SK-N-SH (cell line): ENCODE results near the gene TTF2. TPM values are rescaled to one million over a fixed set of nuclear protein-coding genes. Genes with fewer than 3 reads are reported as not detected.

Source experiments
- CTCF ChIA-PET: fragments of 300-600, 350-600 bp; formaldehyde crosslinking; extraction: SDS; loops from one replicate; lab custom pipeline; 2021; lab: Yijun Ruan, JAX
- POLR2A ChIA-PET: fragments of 350-600 bp; sonication (Branson Sonifier 250); formaldehyde crosslinking; extraction: SDS; loops from one replicate; lab custom pipeline; 2020; ENCODE audit warnings: antibody characterized with exemption, inconsistent platforms; lab: Yijun Ruan, JAX
- DNase-seq: peaks from one replicate; pipeline ENCODE4 v3.0.0; 2012
- H2AFZ ChIP-seq: fragments of 200-600 bp; sonication (generic); 2 replicates; pipeline ENCODE4 v1.8.1; 2016; ENCODE audit warnings: antibody characterized with exemption, mild to moderate bottlenecking, low read depth
- H3F3A ChIP-seq: fragments of 200-600 bp; sonication (generic); replicated peaks from 2 replicates; pipeline ENCODE3; 2016; ENCODE audit warnings: antibody characterized with exemption, mild to moderate bottlenecking; ENCODE audit not compliant: insufficient read depth
- H3K27ac ChIP-seq, 2 experiments: fragments of 200-500 bp in 1 of 2; fragments of 200-600 bp in 1 of 2; sonication (Bioruptor generic) in 1 of 2; sonication (generic), shearing (Covaris generic) in 1 of 2; 2 replicates each; pipeline versions ENCODE4 v1.5.1 to v1.6.1; 2014 to 2016; ENCODE audit warnings: low read depth in 2 of 2, inconsistent platforms in 1 of 2, low read length in 1 of 2, mild to moderate bottlenecking in 1 of 2, mixed read lengths in 1 of 2
- H3K27me3 ChIP-seq: fragments of 200-600 bp; sonication (generic), shearing (Covaris generic); 2 replicates; pipeline ENCODE4 v1.6.1; 2016; ENCODE audit warnings: mixed run types; ENCODE audit not compliant: insufficient read depth
- H3K36me3 ChIP-seq, 2 experiments: fragments of 200-500 bp in 1 of 2; fragments of 200-600 bp in 1 of 2; sonication (Bioruptor generic) in 1 of 2; sonication (generic) in 1 of 2; replicated peaks in 1 of 2; 2 replicates each; pipeline versions ENCODE3 to v1.5.1; 2014 to 2016; ENCODE audit warnings: low read length in 1 of 2, mild to moderate bottlenecking in 1 of 2; ENCODE audit not compliant: insufficient read depth in 2 of 2, control insufficient read depth in 1 of 2
- H3K4me1 ChIP-seq, 2 experiments: fragments of 200-500 bp in 1 of 2; fragments of 200-600 bp in 1 of 2; sonication (Bioruptor generic) in 1 of 2; sonication (generic), shearing (Covaris generic) in 1 of 2; 2 replicates each; pipeline versions ENCODE4 v1.5.1 to v1.6.1; 2014 to 2016; ENCODE audit warnings: low read depth in 1 of 2, low read length in 1 of 2, mixed run types in 1 of 2; ENCODE audit not compliant: insufficient read depth in 2 of 2, control insufficient read depth in 1 of 2
- H3K4me2 ChIP-seq: fragments of 200-600 bp; sonication (generic), shearing (Covaris generic); 2 replicates; pipeline ENCODE4 v1.6.1; 2017; ENCODE audit warnings: mixed run types
- H3K4me3 ChIP-seq, 2 experiments: fragments of 200-500 bp in 1 of 2; fragments of 200-600 bp in 1 of 2; sonication (Bioruptor generic) in 1 of 2; sonication (generic), shearing (Covaris generic) in 1 of 2; 2 replicates each; pipeline versions ENCODE4 v1.5.1 to v1.8.1; 2014 to 2016; ENCODE audit warnings: low read depth in 2 of 2, inconsistent platforms in 1 of 2, low read length in 1 of 2, mild to moderate bottlenecking in 1 of 2, mixed read lengths in 1 of 2, moderate library complexity in 1 of 2
- H3K79me2 ChIP-seq: fragments of 200-600 bp; sonication (generic); 2 replicates; pipeline ENCODE4 v1.8.1; 2017; ENCODE audit warnings: mild to moderate bottlenecking; ENCODE audit not compliant: insufficient read depth
- H3K9ac ChIP-seq: fragments of 200-600 bp; sonication (generic); 2 replicates; pipeline ENCODE4 v1.6.1; 2017; ENCODE audit warnings: mixed run types
- H3K9me2 ChIP-seq: fragments of 200-600 bp; sonication (generic); 2 replicates; pipeline ENCODE4 v1.6.1; 2017; ENCODE audit warnings: mixed run types
- H3K9me3 ChIP-seq: fragments of 200-600 bp; sonication (generic); 2 replicates; pipeline ENCODE4 v1.6.1; 2017; ENCODE audit warnings: mixed run types, mild to moderate bottlenecking, moderate library complexity
- H4K20me1 ChIP-seq: fragments of 200-600 bp; sonication (generic); 2 replicates; pipeline ENCODE4 v1.6.1; 2017; ENCODE audit warnings: mild to moderate bottlenecking, mixed run types; ENCODE audit not compliant: insufficient read depth
- CTCF ChIP-seq: fragments of 200-600 bp; sonication (generic); IDR thresholded peaks from 2 replicates; pipeline ENCODE4 v1.6.1; 2017; ENCODE audit warnings: antibody characterized with exemption, mild to moderate bottlenecking, moderate library complexity
- EP300 ChIP-seq, 2 experiments: IDR thresholded peaks; 2 replicates each; pipeline versions ENCODE4 v1.4.0 to v1.6.1; 2012; ENCODE audit warnings: borderline replicate concordance in 1 of 2, low read depth in 1 of 2, low read length in 1 of 2
- FOXJ3 ChIP-seq: sonication (generic); formaldehyde crosslinking; IDR thresholded peaks from 2 replicates; pipeline ENCODE4 v1.5.1; 2020; ENCODE audit warnings: mild to moderate bottlenecking, missing genetic modification reagents
- FOXM1 ChIP-seq: IDR thresholded peaks from 2 replicates; pipeline ENCODE4 v1.4.0; 2012; ENCODE audit warnings: low read depth, mild to moderate bottlenecking
- GABPA ChIP-seq: IDR thresholded peaks from 2 replicates; pipeline ENCODE4 v1.4.0; 2012; ENCODE audit warnings: low read depth, mild to moderate bottlenecking
- IRF3 ChIP-seq: fragments of 150-350 bp; IDR thresholded peaks from 2 replicates; pipeline ENCODE4 v1.6.1; 2016; ENCODE audit warnings: mild to moderate bottlenecking, low read depth, low read length
- MAX ChIP-seq: IDR thresholded peaks from 2 replicates; pipeline ENCODE4 v1.4.0; 2012; ENCODE audit warnings: low read depth
- MEF2A ChIP-seq: IDR thresholded peaks from 2 replicates; pipeline ENCODE4 v1.4.0; 2012; ENCODE audit warnings: low read depth, borderline replicate concordance
- MXI1 ChIP-seq: IDR thresholded peaks from 2 replicates; pipeline ENCODE4 v1.6.1; 2012; ENCODE audit warnings: mild to moderate bottlenecking, low read depth, low read length, improper control_type of control experiment
- NFIC ChIP-seq: IDR thresholded peaks from 2 replicates; pipeline ENCODE4 v1.4.0; 2012; ENCODE audit warnings: borderline replicate concordance
- PBX3 ChIP-seq: IDR thresholded peaks from 2 replicates; pipeline ENCODE4; 2012
- POLR2AphosphoS5 ChIP-seq: IDR thresholded peaks from 2 replicates; pipeline ENCODE4 v1.6.1; 2012; ENCODE audit warnings: low read depth, low read length
- RAD21 ChIP-seq: IDR thresholded peaks from 2 replicates; pipeline ENCODE4 v1.6.1; 2012; ENCODE audit warnings: mild to moderate bottlenecking, low read length
- RCOR1 ChIP-seq: fragments of 150-350 bp; IDR thresholded peaks from 2 replicates; pipeline ENCODE4 v1.6.1; 2017; ENCODE audit warnings: antibody characterized with exemption, low read length
- RXRA ChIP-seq: IDR thresholded peaks from 2 replicates; pipeline ENCODE4 v1.4.0; 2012; ENCODE audit warnings: low read depth, mild to moderate bottlenecking, borderline replicate concordance
- TAF1 ChIP-seq: IDR thresholded peaks from 2 replicates; pipeline ENCODE4 v1.6.1; 2012; ENCODE audit warnings: low read depth, mild to moderate bottlenecking, low read length, moderate library complexity, borderline replicate concordance
- TCF12 ChIP-seq: IDR thresholded peaks from 2 replicates; pipeline ENCODE4 v1.4.0; 2012
- TEAD4 ChIP-seq: IDR thresholded peaks from 2 replicates; pipeline ENCODE4 v1.4.0; 2012; ENCODE audit warnings: mild to moderate bottlenecking, borderline replicate concordance; ENCODE audit not compliant: insufficient read depth
- YY1 ChIP-seq: IDR thresholded peaks from 2 replicates; pipeline ENCODE4 v1.4.0; 2012; ENCODE audit warnings: low read depth, mild to moderate bottlenecking
- ZBTB33 ChIP-seq: IDR thresholded peaks from 2 replicates; pipeline ENCODE4 v1.4.0; 2012; ENCODE audit warnings: low read depth, borderline replicate concordance
- WGBS: methylation state at CpG from one replicate; pipeline ENCODE4 v1.1.6; 2017; ENCODE audit warnings: low lambda C conversion rate; 5-methylcytosine and 5-hydroxymethylcytosine counted together
- polyA plus RNA-seq, 3 experiments: library from polyadenylated mRNA; depleted of rRNA; stranded (reverse); fragments of >200 nt; gene quantifications; 2 replicates each; pipeline ENCODE4 v1.2.3, GENCODE V29; 2012

Gene TTF2
- polyA plus RNA-seq, 1 of the 3 experiments (the other 2 are of a cell fraction), result 10.8 TPM

- H3K79me2 ChIP-seq, result no peaks in the 10 kb centered on the region
- H3F3A ChIP-seq, result no peaks in the 10 kb centered on the region
- H3K4me2 ChIP-seq, result no peak overlapping the region
- H3K36me3 ChIP-seq, result peaks cover 11 to 12% of the 10 kb centered on the region in 2 experiments
- no peaks in the 10 kb centered on the region for H3K9me3 ChIP-seq
- WGBS, result 85% methylated on average over 5 of the region's 5 CpGs
- no peak overlapping the region for H2AFZ ChIP-seq
- no peaks in the 10 kb centered on the region for H3K9me2 ChIP-seq
- no peaks in the 10 kb centered on the region for H3K27me3 ChIP-seq
- no peaks in the 10 kb centered on the region for H4K20me1 ChIP-seq
- no peak for DNase-seq
- CTCF ChIA-PET, result interaction anchor here (0.6 to 8.8 kb wide), 36 partner anchors 10 to 752 kb away, joined by 3 to 128 read pairs (median 5); partner anchors contain the start of genes TRIM45 and TTF2
- H3K4me1 ChIP-seq, result no peaks in the 10 kb centered on the region
- H3K4me3 ChIP-seq, result no peak overlapping the region
- TF ChIP-seq FOXM1 (no peak), FOXJ3 (CRISPR knock-in tag) (no peak), TEAD4 (no peak), MXI1 (no peak), YY1 (no peak), NFIC (no peak), PBX3 (no peak), TCF12 (no peak), RAD21 (no peak), ZBTB33 (no peak), RXRA (no peak), POLR2AphosphoS5 (no peak), IRF3 (no peak), TAF1 (no peak), GABPA (no peak), MAX (no peak), CTCF (no peak), RCOR1 (no peak), EP300 (IDR thresholded peaks at IDR 0.05; ENCODE audit: borderline replicate concordance in 1 of 2, low read depth in 1 of 2, low read length in 1 of 2) (no peak), MEF2A (no peak)
- no peak overlapping the region for H3K9ac ChIP-seq
- POLR2A ChIA-PET, result no interaction called here
- no peak overlapping the region for H3K27ac ChIP-seq
Observed at GRCh38 chr1:117068580-117068979, 8.5 kb downstream of the TTF2 start.
